OCI-LY7 (cell line): ENCODE measurements around the gene ATP2C1. TPM values are rescaled to one million over a fixed set of nuclear protein-coding genes. Genes with fewer than 3 reads are reported as not detected.

Source experiments
- BruUV-seq: library from RNA; stranded (reverse); fragments of 400-500 nt; replicated peaks from 2 replicates; lab custom pipeline; 2021; lab: Mats Ljungman, UMichigan
- CTCF ChIA-PET: fragments of 300-600 bp; sonication (Branson Sonifier 250); formaldehyde crosslinking; loops from one replicate; lab custom pipeline; 2022; ENCODE audit warnings: antibody characterized with exemption; ENCODE audit not compliant: unreplicated experiment; lab: Charles Lee
- POLR2A ChIA-PET: fragments of 300-600 bp; sonication (Branson Sonifier 250); formaldehyde crosslinking; loops from one replicate; lab custom pipeline; 2022; ENCODE audit warnings: antibody characterized with exemption; lab: Charles Lee
- DNase-seq: peaks from one replicate; pipeline ENCODE4 v3.0.0-alpha.2; 2015; ENCODE audit warnings: low spot score
- H2AFZ ChIP-seq: fragments of 200-600 bp; sonication (generic), shearing (Covaris generic); 2 replicates; pipeline ENCODE4 v1.6.1; 2014; ENCODE audit warnings: mild to moderate bottlenecking, antibody characterized with exemption, low read length, moderate library complexity
- H3K27ac ChIP-seq: fragments of 200-600 bp; sonication (generic); 2 replicates; pipeline ENCODE4 v1.5.1; 2014; ENCODE audit warnings: mixed run types, low read depth, mild to moderate bottlenecking, moderate library complexity, low read length, inconsistent platforms; ENCODE audit not compliant: poor library complexity, severe bottlenecking
- H3K36me3 ChIP-seq: fragments of 200-600 bp; sonication (generic); 2 replicates; pipeline ENCODE4 v1.6.1; 2014; ENCODE audit warnings: mild to moderate bottlenecking, antibody characterized with exemption, low read length, moderate library complexity, mixed read lengths; ENCODE audit not compliant: insufficient read depth
- H3K4me1 ChIP-seq: fragments of 200-600 bp; sonication (generic); 2 replicates; pipeline ENCODE4 v1.5.1; 2014; ENCODE audit warnings: mild to moderate bottlenecking, low read length; ENCODE audit not compliant: insufficient read depth, poor library complexity, severe bottlenecking
- H3K4me2 ChIP-seq: fragments of 200-600 bp; sonication (generic); 2 replicates; pipeline ENCODE4 v1.6.1; 2014; ENCODE audit warnings: mild to moderate bottlenecking, low read length
- H3K4me3 ChIP-seq: fragments of 200-600 bp; sonication (generic); 2 replicates; pipeline ENCODE4 v1.5.1; 2014; ENCODE audit warnings: mild to moderate bottlenecking, low read depth, low read length; ENCODE audit not compliant: poor library complexity, severe bottlenecking
- H3K79me2 ChIP-seq: fragments of 200-600 bp; sonication (generic); 2 replicates; pipeline ENCODE4 v1.6.1; 2016; ENCODE audit warnings: low read depth, mild to moderate bottlenecking, low read length, moderate library complexity, mixed read lengths; ENCODE audit not compliant: insufficient read depth
- H3K9me2 ChIP-seq: fragments of 200-600 bp; sonication (generic); 2 replicates; pipeline ENCODE4 v1.6.1; 2016; ENCODE audit warnings: mild to moderate bottlenecking, low read length, mixed read lengths; ENCODE audit not compliant: insufficient read depth
- H3K9me3 ChIP-seq: fragments of 200-600 bp; sonication (generic); 2 replicates; pipeline ENCODE4 v1.6.1; 2014; ENCODE audit warnings: mild to moderate bottlenecking, mixed run types, low read length, mixed read lengths
- H4K20me1 ChIP-seq: fragments of 200-600 bp; sonication (generic); 2 replicates; pipeline ENCODE4 v1.6.1; 2014; ENCODE audit warnings: mild to moderate bottlenecking, antibody characterized with exemption, low read length, moderate library complexity, mixed read lengths; ENCODE audit not compliant: insufficient read depth
- EZH2phosphoT487 ChIP-seq: fragments of 200-600 bp; sonication (generic); IDR thresholded peaks from 2 replicates; pipeline ENCODE4 v1.6.1; 2018; ENCODE audit warnings: low read depth, borderline replicate concordance, mild to moderate bottlenecking, mixed run types, antibody characterized with exemption, low read length, moderate library complexity, mixed read lengths
- intact Hi-C: fragments of 100-400 bp; cut with micrococcal nuclease; formaldehyde crosslinking; loops from one replicate; pipeline ENCODE4 v1.10.0; 2022; ENCODE audit not compliant: unreplicated experiment
- total RNA-seq, 2 experiments: library from RNA; depleted of rRNA in 1 of 2; stranded (reverse); fragments of >200 nt in 1 of 2; shearing (Covaris generic) in 1 of 2; gene quantifications; 2 replicates each; pipeline ENCODE4 v1.2.3, GENCODE V29; 2014 to 2022
- TF ChIP-seq, protein P1 (sequence below): fragments of 200-600 bp; sonication (generic); conservative IDR thresholded peaks from 2 replicates; pipeline ENCODE4 v1.5.1; 2014; ENCODE audit warnings: mild to moderate bottlenecking, antibody characterized with exemption, low read length, moderate library complexity, mixed read lengths

ATP2C1 gene
- total RNA-seq, 2 experiments from 2014 or later, result 31.1 to 56.8 TPM

- Histone ChIP-seq H3K4me1 (no peaks in the 10 kb centered on the region), H3K79me2 (no peaks in the 10 kb centered on the region), H3K4me3 (no peak overlapping the region), H3K27ac (no peak overlapping the region), H3K36me3 (no peaks in the 10 kb centered on the region), H3K4me2 (no peak overlapping the region), H3K9me2 (no peaks in the 10 kb centered on the region), H3K9me3 (no peaks in the 10 kb centered on the region), H4K20me1 (no peaks in the 10 kb centered on the region), H2AFZ (no peak overlapping the region)
- intact Hi-C loops, result no loop called here
- ChIA-PET CTCF (no interaction called here), POLR2A (no interaction called here)
- no TSS peak for BruUV-seq
- no peak for DNase-seq
- no peak for TF ChIP-seq EZH2phosphoT487
- TF ChIP-seq, protein P1, sequence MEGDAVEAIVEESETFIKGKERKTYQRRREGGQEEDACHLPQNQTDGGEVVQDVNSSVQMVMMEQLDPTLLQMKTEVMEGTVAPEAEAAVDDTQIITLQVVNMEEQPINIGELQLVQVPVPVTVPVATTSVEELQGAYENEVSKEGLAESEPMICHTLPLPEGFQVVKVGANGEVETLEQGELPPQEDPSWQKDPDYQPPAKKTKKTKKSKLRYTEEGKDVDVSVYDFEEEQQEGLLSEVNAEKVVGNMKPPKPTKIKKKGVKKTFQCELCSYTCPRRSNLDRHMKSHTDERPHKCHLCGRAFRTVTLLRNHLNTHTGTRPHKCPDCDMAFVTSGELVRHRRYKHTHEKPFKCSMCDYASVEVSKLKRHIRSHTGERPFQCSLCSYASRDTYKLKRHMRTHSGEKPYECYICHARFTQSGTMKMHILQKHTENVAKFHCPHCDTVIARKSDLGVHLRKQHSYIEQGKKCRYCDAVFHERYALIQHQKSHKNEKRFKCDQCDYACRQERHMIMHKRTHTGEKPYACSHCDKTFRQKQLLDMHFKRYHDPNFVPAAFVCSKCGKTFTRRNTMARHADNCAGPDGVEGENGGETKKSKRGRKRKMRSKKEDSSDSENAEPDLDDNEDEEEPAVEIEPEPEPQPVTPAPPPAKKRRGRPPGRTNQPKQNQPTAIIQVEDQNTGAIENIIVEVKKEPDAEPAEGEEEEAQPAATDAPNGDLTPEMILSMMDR, result no peak
Measured at GRCh38 chr3:130850843-130851242, 43.0 kb upstream of the ATP2C1 start.

DNA sequence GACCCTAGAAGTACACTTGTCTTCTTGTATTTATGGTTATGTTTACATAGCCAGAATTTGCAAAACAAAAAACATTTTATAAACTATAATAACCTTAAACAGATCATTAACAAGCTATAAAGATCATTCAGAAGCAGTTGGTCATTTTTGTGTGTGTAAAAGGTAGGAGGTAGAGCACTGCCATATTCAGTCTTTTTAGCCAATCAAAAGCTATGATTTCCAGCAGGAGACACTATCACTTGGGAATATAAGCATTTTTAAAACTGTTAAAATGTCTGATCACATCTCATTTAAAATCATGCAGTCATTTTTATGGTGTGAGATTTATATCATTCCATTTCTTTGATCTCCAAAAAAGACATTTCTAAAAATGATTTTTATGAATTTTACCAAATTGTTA, 42.6 kb upstream of the ATP2C1 start:
- no peaks in the 10 kb centered on the region for H3K9me3 ChIP-seq
- H3K27ac ChIP-seq, result no peak overlapping the region
- BruUV-seq, result no TSS peak
- no peaks in the 10 kb centered on the region for H3K9me2 ChIP-seq
- no peaks in the 10 kb centered on the region for H3K79me2 ChIP-seq
- H3K36me3 ChIP-seq, result no peaks in the 10 kb centered on the region
- no peaks in the 10 kb centered on the region for H4K20me1 ChIP-seq
- H2AFZ ChIP-seq, result no peak overlapping the region
- H3K4me2 ChIP-seq, result no peak overlapping the region
- H3K4me1 ChIP-seq, result no peaks in the 10 kb centered on the region
- POLR2A ChIA-PET, result no interaction called here
- CTCF ChIA-PET, result no interaction called here
- DNase-seq, result no peak
- TF ChIP-seq, protein P1, result no peak
- TF ChIP-seq EZH2phosphoT487, result no peak
- H3K4me3 ChIP-seq, result no peak overlapping the region
- intact Hi-C loops, result no loop called here

- TF ChIP-seq, protein P1, result no peak
- no peak for TF ChIP-seq EZH2phosphoT487
- Histone ChIP-seq H3K4me2 (no peak overlapping the region), H3K36me3 (no peaks in the 10 kb centered on the region), H3K9me3 (no peaks in the 10 kb centered on the region), H2AFZ (no peak overlapping the region), H3K4me1 (no peaks in the 10 kb centered on the region), H3K27ac (no peak overlapping the region), H3K9me2 (no peaks in the 10 kb centered on the region), H4K20me1 (no peaks in the 10 kb centered on the region), H3K79me2 (no peaks in the 10 kb centered on the region), H3K4me3 (no peak overlapping the region)
- intact Hi-C loops, result no loop called here
- BruUV-seq, result no TSS peak
- no peak for DNase-seq
- ChIA-PET POLR2A (interaction anchor here (0.6 kb wide), 1 partner anchor 128 kb away, joined by 3 read pairs; no protein-coding TSS in a partner anchor), CTCF (no interaction called here)
Measured at GRCh38 chr3:130853581-130853980, 40.3 kb upstream of the ATP2C1 start.
